Left lung (tissue), 10 donors: ENCODE measurements around the gene NEK7. TPM values are rescaled to one million over a fixed set of nuclear protein-coding genes. Genes with fewer than 3 reads are reported as not detected.
A peak's percentile ranks its signal among the peaks of the same experiment; 100 is the strongest.

Experiments
- ATAC-seq: fragments of 200-7000 bp; cut with Tn5 transposase; one replicate; pipeline ENCODE4 v1.9.1; 2020; ENCODE audit warnings: moderate library complexity
- DNase-seq, 4 donors: peaks; one replicate each; pipeline ENCODE4 v3.0.0-alpha.2; 2013 to 2020
- H3K27ac ChIP-seq, 2 donors: fragments of 200-600 bp; sonication (generic) in 1 of 2; one replicate each; pipeline versions ENCODE4 v1.5.0 to v1.8.0; 2020 to 2021
- H3K27me3 ChIP-seq, 2 donors: fragments of 200-600 bp; sonication (generic) in 1 of 2; one replicate each; pipeline versions ENCODE4 v1.5.0 to v1.8.0; 2020 to 2021
- H3K36me3 ChIP-seq, 2 donors: fragments of 200-600 bp; sonication (generic) in 1 of 2; one replicate each; pipeline versions ENCODE4 v1.5.0 to v1.8.0; 2020 to 2021
- H3K4me1 ChIP-seq, 2 donors: fragments of 200-600 bp; one replicate each; pipeline ENCODE4 v1.8.0; 2021
- H3K4me3 ChIP-seq, 2 donors: fragments of 200-600 bp; sonication (generic) in 1 of 2; one replicate each; pipeline versions ENCODE4 v1.5.0 to v1.8.0; 2020 to 2021; ENCODE audit warnings: mild to moderate bottlenecking in 1 of 2
- H3K9me3 ChIP-seq, 2 donors: fragments of 200-600 bp; sonication (generic) in 1 of 2; one replicate each; pipeline versions ENCODE4 v1.5.0 to v1.8.0; 2020 to 2021
- CTCF ChIP-seq, 2 donors: fragments of 200-600 bp; sonication (generic) in 1 of 2; IDR thresholded peaks; one replicate each; pipeline versions ENCODE4 v1.5.0 to v1.8.0; 2021; ENCODE audit warnings: antibody characterized with exemption in 2 of 2
- intact Hi-C, 2 donors: fragments of 100-400 bp; cut with DNase I; formaldehyde crosslinking; loops; one replicate each; pipeline versions ENCODE4 v1.11.2 to v1.14.2; 2022
- polyA plus RNA-seq, 6 donors: library from polyadenylated mRNA; unstranded; fragments of 120-200 nt; gene quantifications; one replicate each; pipeline ENCODE4 v1.2.1, GENCODE V29; 2013; ENCODE audit not compliant: insufficient read length in 6 of 6
- total RNA-seq, 2 donors: library from RNA; stranded (reverse); fragmentation: NEBNext Ultra II Directional; extraction: Animal tissue kit (Norgen Biotek cat#: 25700); gene quantifications; one replicate each; pipeline ENCODE4 v1.2.1, GENCODE V29; 2021
- donor health status: DM: no; HTN: yes; CAD: no.
- donor health status: DM: no; HTN: no; CAD: no.

The NEK7 gene
- total and polyA plus RNA-seq, 8 donors, result 66.9 to 102 (median 76.1) TPM

GRCh38 chr1:198232378-198232777 lies 75.6 kb downstream of the NEK7 start:
- H3K36me3 ChIP-seq, result no peaks in the 10 kb centered on the region
- no peak overlapping the region for H3K4me3 ChIP-seq
- peaks cover 0 to 20% of the 10 kb centered on the region in 2 donors for H3K4me1 ChIP-seq
- no peaks in the 10 kb centered on the region for H3K9me3 ChIP-seq
- no peak overlapping the region for H3K27ac ChIP-seq
- DNase-seq (no peak), ATAC-seq (no peak)
- H3K27me3 ChIP-seq, result no peaks in the 10 kb centered on the region
- intact Hi-C loops, result no loop called here
- TF ChIP-seq CTCF (IDR thresholded peaks at IDR 0.05), result no peak

- no peaks in the 10 kb centered on the region for H3K9me3 ChIP-seq
- ATAC-seq, result no peak
Observed at GRCh38 chr1:198232940-198233675, 76.3 kb downstream of the NEK7 start.

GRCh38 chr1:198234520-198235251 lies 77.9 kb downstream of the NEK7 start:
- Histone ChIP-seq H3K27ac (peak overlapping the region in 1 of 2 donors; percentile 45), H3K4me1 (peaks cover 0 to 32% of the 10 kb centered on the region in 2 donors), H3K4me3 (peak overlapping the region in 1 of 2 donors; percentile 10), H3K27me3 (no peaks in the 10 kb centered on the region), H3K9me3 (no peaks in the 10 kb centered on the region), H3K36me3 (no peaks in the 10 kb centered on the region)
- TF ChIP-seq CTCF (IDR thresholded peaks at IDR 0.05), result no peak
- ATAC-seq (peak; percentile 54), DNase-seq (no peak)
- intact Hi-C loops, result no loop called here

More at GRCh38 chr1:198232940-198233675, 76.3 kb downstream of the NEK7 start:
- no peak for DNase-seq
- Histone ChIP-seq H3K27ac (no peak overlapping the region), H3K4me3 (no peak overlapping the region), H3K27me3 (no peaks in the 10 kb centered on the region), H3K36me3 (no peaks in the 10 kb centered on the region), H3K4me1 (peaks cover 0 to 27% of the 10 kb centered on the region in 2 donors)
- intact Hi-C loops, result no loop called here
- no peak for TF ChIP-seq CTCF (IDR thresholded peaks at IDR 0.05)

- ATAC-seq, result peak; percentile 76
Observed at GRCh38 chr1:198238121-198238520, 81.3 kb downstream of the NEK7 start.

More at GRCh38 chr1:198238121-198238520, 81.3 kb downstream of the NEK7 start:
- Histone ChIP-seq H3K4me3 (no peak overlapping the region), H3K36me3 (no peaks in the 10 kb centered on the region), H3K4me1 (peaks cover 0 to 28% of the 10 kb centered on the region in 2 donors), H3K9me3 (no peaks in the 10 kb centered on the region), H3K27ac (no peak overlapping the region), H3K27me3 (no peaks in the 10 kb centered on the region)
- DNase-seq, result peak in 2 of 4 donors; percentile 46 to 71
- intact Hi-C loops, result no loop called here
- TF ChIP-seq CTCF (IDR thresholded peaks at IDR 0.05), result no peak
